GM10248 (cell line): ENCODE results near the gene RAB3B.
A peak's percentile ranks its signal among the peaks of the same experiment; 100 is the strongest.
"Not testable (repeated sequence)": the region's sequence is repeated elsewhere in the genome, so short reads cannot be mapped to it uniquely, and the experiment has no call there.

Source experiments
- CTCF ChIA-PET: fragments of 300-600 bp; sonication (Branson Sonifier 250); formaldehyde crosslinking; extraction: SDS; loops from one replicate; lab custom pipeline; 2021; ENCODE audit warnings: antibody characterized with exemption; lab: Yijun Ruan, JAX
- POLR2A ChIA-PET: fragments of 350-650 bp; sonication (Branson Sonifier 250); formaldehyde crosslinking; extraction: SDS; loops from one replicate; lab custom pipeline; 2020; ENCODE audit warnings: antibody characterized with exemption; lab: Yijun Ruan, JAX
- DNase-seq: peaks from one replicate; pipeline ENCODE4 v3.0.0; 2012; ENCODE audit errors: extremely low spot score
- TF ChIP-seq, protein P1 (sequence below): IDR thresholded peaks from 2 replicates; pipeline ENCODE4 v1.5.1; 2012; ENCODE audit warnings: mild to moderate bottlenecking, low read depth; ENCODE audit errors: extremely low read depth, missing control alignments, control extremely low read depth

Gene RAB3B

DNA sequence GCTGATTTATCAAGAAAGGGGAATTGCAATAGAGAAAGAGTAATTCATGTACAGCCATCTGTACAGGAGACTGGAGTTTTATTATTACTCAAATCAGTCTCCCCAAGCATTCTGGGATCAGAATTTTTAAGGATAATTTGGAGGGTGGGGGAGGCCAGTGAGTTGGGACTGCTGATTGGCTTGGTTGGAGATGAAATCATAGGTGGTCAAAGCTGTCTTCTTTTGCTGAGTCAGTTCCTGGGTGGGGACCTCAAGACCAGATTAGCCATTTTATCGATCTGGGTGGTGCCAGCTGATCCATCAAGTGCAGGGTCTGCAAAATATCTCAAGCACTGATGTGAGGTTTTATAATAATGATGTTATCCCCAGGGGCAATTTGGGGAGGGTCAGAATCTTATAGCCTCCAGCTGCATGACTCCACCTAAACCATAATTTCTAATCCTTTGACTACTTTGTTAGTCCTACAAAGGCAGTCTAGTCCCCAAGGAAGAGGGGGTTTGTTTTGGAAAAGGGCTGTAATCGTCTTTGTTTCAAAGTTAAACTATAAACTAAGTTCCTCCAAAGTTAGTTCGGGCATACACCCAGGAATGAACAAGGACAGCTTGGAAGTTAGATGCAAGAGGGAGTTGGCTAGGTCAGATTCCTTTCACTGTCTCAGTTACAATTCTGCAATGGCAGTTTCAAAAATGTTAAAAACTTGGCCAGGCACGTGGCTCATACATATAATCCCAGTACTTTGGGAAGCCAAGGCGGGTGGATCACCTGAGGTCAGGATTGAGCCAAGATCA is 16.9 kb upstream of the RAB3B start:
- no peak for DNase-seq
- POLR2A ChIA-PET, result no interaction called here
- TF ChIP-seq, protein P1, sequence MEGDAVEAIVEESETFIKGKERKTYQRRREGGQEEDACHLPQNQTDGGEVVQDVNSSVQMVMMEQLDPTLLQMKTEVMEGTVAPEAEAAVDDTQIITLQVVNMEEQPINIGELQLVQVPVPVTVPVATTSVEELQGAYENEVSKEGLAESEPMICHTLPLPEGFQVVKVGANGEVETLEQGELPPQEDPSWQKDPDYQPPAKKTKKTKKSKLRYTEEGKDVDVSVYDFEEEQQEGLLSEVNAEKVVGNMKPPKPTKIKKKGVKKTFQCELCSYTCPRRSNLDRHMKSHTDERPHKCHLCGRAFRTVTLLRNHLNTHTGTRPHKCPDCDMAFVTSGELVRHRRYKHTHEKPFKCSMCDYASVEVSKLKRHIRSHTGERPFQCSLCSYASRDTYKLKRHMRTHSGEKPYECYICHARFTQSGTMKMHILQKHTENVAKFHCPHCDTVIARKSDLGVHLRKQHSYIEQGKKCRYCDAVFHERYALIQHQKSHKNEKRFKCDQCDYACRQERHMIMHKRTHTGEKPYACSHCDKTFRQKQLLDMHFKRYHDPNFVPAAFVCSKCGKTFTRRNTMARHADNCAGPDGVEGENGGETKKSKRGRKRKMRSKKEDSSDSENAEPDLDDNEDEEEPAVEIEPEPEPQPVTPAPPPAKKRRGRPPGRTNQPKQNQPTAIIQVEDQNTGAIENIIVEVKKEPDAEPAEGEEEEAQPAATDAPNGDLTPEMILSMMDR, result no peak
- CTCF ChIA-PET, result interaction anchor here (1.3 kb wide), 1 partner anchor 110 kb away, joined by 7 read pairs; no protein-coding TSS in a partner anchor

DNA sequence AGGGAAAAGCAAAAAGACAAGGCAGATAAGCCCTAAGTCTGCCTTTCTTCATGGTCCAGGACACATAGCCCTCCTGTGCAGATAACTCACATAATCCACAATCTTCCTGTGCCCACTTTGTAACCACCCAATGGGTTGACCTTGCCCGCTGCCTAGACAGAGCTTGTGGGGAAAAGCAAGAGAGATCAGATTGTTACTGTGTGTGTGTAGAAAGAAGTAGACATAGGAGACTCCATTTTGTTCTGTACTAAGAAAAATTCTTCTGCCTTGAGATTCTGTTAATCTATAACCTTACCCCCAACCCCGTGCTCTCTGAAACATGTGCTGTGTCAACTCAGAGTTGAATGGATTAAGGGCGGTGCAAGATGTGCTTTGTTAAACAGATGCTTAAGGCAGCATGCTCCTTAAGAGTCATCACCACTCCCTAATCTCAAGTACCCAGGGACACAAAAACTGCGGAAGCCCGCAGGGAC is 15.6 kb upstream of the RAB3B start:
- DNase-seq, POLR2A ChIA-PET: not testable (repeated sequence)
- CTCF ChIA-PET, result interaction anchor here (1.3 to 1.4 kb wide), 2 partner anchors 23 to 81 kb away, joined by 3 to 4 read pairs; no protein-coding TSS in a partner anchor

DNA sequence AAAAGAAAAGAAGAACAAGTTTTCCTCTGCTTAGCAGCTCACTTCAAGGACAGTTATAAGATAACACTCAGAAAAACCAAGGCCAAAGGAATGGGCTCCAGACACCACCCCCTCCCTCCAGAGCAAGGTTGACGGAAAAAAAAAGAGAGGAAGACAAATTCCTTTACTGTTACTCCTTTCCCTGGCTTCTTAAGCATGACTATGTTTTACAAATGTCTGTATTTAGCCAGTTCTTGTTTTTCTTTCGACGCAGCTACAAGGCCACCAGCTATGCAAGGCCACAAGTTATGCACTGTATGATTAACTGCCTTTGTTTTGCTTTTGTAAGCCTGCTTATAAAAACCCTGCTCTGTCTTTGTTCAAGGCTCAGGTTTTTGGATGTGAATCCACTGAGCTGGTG is 15.0 kb upstream of the RAB3B start:
- POLR2A ChIA-PET, DNase-seq: not testable (repeated sequence)
- CTCF ChIA-PET, result interaction anchor here (1.3 to 1.4 kb wide), 2 partner anchors 23 to 80 kb away, joined by 3 to 4 read pairs; no protein-coding TSS in a partner anchor

DNA sequence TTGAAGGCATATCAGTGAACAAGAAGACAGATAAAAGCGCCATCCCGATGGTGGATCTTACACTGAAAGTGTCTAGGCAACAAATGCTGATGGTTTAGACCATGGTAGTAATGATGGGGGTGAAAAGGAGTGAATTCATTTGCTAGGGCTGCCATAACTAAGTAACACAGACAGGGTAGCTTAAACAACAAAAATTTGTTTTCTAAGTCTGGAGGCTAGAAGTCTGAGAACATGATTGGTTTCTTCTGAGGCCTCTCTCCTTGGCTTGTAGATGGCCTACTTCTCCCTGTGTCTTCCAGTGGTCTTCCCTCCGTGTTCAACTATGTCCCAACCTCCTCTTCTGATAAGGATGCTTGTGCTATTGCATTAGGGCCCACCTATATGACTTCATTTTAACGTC is 13.4 kb upstream of the RAB3B start:
- CTCF ChIA-PET, result interaction anchor here (0.8 to 1.6 kb wide), 2 partner anchors 106 to 108 kb away, joined by 3 to 6 read pairs; no protein-coding TSS in a partner anchor

DNA sequence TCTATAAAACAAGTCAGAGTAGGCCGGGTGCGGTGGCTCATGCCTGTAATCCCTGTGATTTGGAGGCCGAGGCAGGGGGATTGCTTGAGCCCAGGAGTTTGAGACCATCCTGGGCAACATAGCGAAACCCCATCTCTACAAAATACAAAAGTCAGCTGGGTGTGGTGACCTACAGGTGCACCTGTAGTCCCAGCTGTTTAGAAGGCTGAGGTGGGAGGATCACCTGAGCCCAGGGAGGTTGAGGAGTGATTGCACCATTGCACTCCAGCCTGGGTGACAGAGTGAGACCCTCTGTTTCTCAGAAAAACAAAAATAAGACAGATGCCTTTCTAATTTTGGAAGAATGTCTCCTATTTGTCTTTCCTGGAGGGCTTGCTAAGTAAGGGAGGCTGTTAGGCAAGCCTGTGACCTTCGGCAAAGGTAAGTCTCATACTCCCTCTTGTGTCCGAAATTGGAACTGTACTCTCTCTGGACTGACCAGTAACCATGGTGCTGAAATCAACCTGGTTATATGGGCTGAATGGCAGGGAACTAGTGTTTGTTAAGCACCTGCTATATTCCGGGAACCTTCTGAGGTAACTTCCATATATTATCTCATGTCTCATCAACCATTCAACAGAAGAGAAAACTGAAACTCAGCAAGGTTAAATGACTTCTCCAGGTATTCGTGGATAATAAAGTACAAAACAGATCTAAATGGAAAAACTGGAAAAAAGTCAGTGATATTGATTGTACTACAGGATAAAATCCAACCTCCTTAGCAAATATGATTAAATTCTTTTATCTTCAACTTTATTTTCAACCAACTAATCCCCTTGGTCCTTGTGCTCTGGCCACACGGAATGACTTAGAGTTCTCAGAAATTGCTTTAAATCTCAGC is 11.8 kb upstream of the RAB3B start:
- TF ChIP-seq, protein P1, result peak; percentile 84
- ChIA-PET CTCF (interaction anchor here (0.7 to 7.4 kb wide), 6 partner anchors 27 to 104 kb away, joined by 3 to 85 read pairs (median 3); no protein-coding TSS in a partner anchor), POLR2A (no interaction called here)
- DNase-seq, result peak; percentile 85

More for the DNA sequence above, 13.4 kb upstream of the RAB3B start:
- TF ChIP-seq, protein P1, result no peak
- POLR2A ChIA-PET, result no interaction called here
- no peak for DNase-seq

DNA sequence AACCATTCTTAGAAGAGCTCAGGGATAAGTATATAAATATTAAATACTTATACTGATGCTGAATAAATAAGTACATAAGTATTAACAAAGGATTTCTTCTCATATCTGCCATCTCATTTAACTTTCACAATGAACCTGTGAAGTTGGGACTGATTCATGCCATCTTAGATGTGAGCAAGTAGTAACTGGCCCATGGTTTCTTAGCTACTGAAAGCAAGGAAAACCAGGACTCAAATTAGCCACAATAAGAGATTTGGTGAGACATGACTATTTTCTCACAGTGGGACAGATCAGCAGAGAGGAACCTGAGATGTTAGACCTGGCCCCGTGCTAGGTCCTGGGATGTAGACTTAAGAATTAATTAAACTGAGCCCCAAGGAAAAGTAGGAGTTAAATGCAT is 8.2 kb upstream of the RAB3B start:
- DNase-seq, result no peak
- ChIA-PET POLR2A (no interaction called here), CTCF (interaction anchor here (0.8 to 7.4 kb wide), 3 partner anchors 12 to 101 kb away, joined by 3 to 85 read pairs (median 4); no protein-coding TSS in a partner anchor)
- TF ChIP-seq, protein P1, result no peak

DNA sequence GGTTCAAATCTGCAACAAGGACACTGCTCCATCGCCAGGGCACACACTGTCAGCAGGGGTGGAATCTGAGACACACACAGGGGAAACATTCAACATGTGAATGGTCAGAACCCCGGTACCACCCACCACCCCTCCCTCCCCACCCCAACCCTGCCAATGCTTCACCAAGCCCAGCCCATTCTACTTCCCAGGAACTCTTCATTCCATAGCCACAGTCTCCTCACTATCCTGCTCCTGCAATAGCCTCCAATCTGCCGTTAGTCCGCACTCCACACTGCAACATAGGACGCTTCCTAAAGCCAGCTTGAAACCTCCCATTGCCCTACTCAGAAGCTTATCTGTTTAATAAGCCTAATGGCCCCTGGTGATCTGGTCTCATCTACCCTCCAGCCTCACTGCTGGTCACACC is 7.5 kb upstream of the RAB3B start:
- no peak for DNase-seq
- POLR2A ChIA-PET, result no interaction called here
- TF ChIP-seq, protein P1, result no peak
- CTCF ChIA-PET, result interaction anchor here (0.8 to 7.4 kb wide), 3 partner anchors 10 to 100 kb away, joined by 3 to 85 read pairs (median 4); no protein-coding TSS in a partner anchor
